ENCODE results near the gene NHS. TPM values are rescaled to one million over a fixed set of nuclear protein-coding genes. Genes with fewer than 3 reads are reported as not detected.

The NHS gene
- total and polyA plus RNA-seq, 2 of the 13 experiments (the other 11 are each of a cell fraction or from before 2014, with no cell fraction given), result 0.02 TPM; not detected in 1

GRCh38 chrX:17743913-17744312, 368.9 kb downstream of the NHS start:
- no peaks in the 10 kb centered on the region for H3K27me3 ChIP-seq (ENCODE audit: control insufficient read depth in 1 of 2, insufficient read depth in 2 of 2, low read length in 2 of 2)
- BruUV-seq (replicated peaks), result no TSS peak
- peak; percentile 8 for FAIRE-seq

DNA sequence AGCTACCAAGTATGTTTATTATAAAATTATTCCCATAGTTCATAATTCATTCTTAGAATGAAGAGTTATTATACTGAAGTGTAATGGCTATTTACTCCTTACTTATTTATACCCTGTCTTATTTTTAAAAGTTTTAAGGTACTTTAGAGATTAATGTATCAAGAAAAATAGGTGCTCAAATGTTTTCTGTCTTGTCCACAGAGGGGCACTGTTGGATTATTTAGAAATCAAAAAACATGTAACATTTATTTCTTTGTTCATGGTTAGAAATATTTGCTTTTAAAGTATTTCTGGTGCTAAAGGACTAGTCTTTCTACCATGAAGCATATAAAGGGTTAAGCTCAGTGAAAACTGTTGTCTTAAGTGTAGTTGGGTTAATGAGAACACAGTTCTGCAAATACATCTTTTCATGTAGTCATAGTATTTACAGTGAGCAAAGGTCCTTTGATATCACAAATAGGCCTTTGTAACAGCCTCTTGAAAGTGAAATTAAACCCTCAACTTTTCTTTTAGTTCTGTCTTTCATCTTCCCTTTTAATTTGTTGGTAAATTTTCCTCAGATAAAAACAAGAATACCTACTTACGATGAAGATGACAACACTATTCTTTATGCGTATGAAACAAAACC, 370.0 kb downstream of the NHS start:
- intact Hi-C loops (cut with micrococcal nuclease; ENCODE audit: unreplicated experiment), result loop anchor here (5.0 kb wide), 1 partner anchor 1242 kb away; no protein-coding TSS in a partner anchor
- no peaks in the 10 kb centered on the region for H3K27me3 ChIP-seq (ENCODE audit: control insufficient read depth in 1 of 2, insufficient read depth in 2 of 2, low read length in 2 of 2)
- no TSS peak for BruUV-seq (replicated peaks)
- ATAC-seq (peak; percentile 64), DNase-seq (ENCODE audit: low spot score) (peak; percentile 81), FAIRE-seq (peak; percentile 97)
- ChIA-PET POLR2A (interaction anchor here (2.2 kb wide), 1 partner anchor 8 kb away, joined by 14 read pairs; the partner anchor contains the start of gene SCML1), CTCF (ENCODE audit: low intra/inter-chr PET ratio, low total read pairs) (no interaction called here)
- H3K4me2 ChIP-seq (ENCODE audit: low read depth, low read length), result peak overlapping the region; percentile 61
- H4K20me1 ChIP-seq (ENCODE audit: insufficient read depth, low read length), result peaks cover 5% of the 10 kb centered on the region; the same call in 1 of the 2 replicates
- H3K36me3 ChIP-seq (replicated peaks in 1 of 2; ENCODE audit: control insufficient read depth in 1 of 2, insufficient read depth in 2 of 2, low read length in 2 of 2), result peaks cover 2 to 12% of the 10 kb centered on the region in 2 experiments; a peak in 2 of 5 replicates
- H3K27ac ChIP-seq (ENCODE audit: extremely low read length, insufficient read depth, low read length), result peak overlapping the region; percentile 79
- peaks cover 93% of the 10 kb centered on the region for H3K79me2 ChIP-seq (ENCODE audit: insufficient read depth, low read length)
- H3K9ac ChIP-seq (ENCODE audit: insufficient read depth, low read depth, low read length), result peak overlapping the region; percentile 63
- H3K4me3 ChIP-seq (replicated peaks in 1 of 3; ENCODE audit: insufficient read depth in 1 of 3, low read depth in 2 of 3, low read length in 3 of 3), result peak overlapping the region; percentile 34 to 48 (median 34); a peak in 5 of 6 replicates
- H2AFZ ChIP-seq (ENCODE audit: low read length), result no peak overlapping the region
- peaks cover 71% of the 10 kb centered on the region for H3K4me1 ChIP-seq (ENCODE audit: insufficient read depth, low read length)
- no peaks in the 10 kb centered on the region for H3K9me3 ChIP-seq (ENCODE audit: low read length)
- in situ Hi-C loops (cut with HindIII; ENCODE audit: extremely low pct_ligation_motif_present, low pct_unique_long_range_greater_than_20kb), result no loop called here
- 3% methylated on average over 2 of the region's 2 CpGs for WGBS (ENCODE audit: low lambda C conversion rate)
- TF ChIP-seq HNF1A (IDR thresholded peaks at IDR 0.05; ENCODE audit: low read depth) (peak; percentile 77), HNF1A (CRISPR knock-in tag; IDR thresholded peaks at IDR 0.05; ENCODE audit: borderline replicate concordance) (peak; percentile 56; the same call in 1 of the 2 replicates), XRCC5 (optimal IDR thresholded peaks at IDR 0.05; ENCODE audit: low read length) (no peak), JUNB (CRISPR knock-in tag; IDR thresholded peaks at IDR 0.05; ENCODE audit: borderline replicate concordance) (no peak), KDM6A (CRISPR knock-in tag; IDR thresholded peaks at IDR 0.05; ENCODE audit: low read depth) (peak; percentile 75), NONO (IDR thresholded peaks at IDR 0.05) (no peak), NONO (CRISPR knock-in tag; conservative IDR thresholded peaks at IDR 0.05) (no peak), IKZF5 (CRISPR knock-in tag; IDR thresholded peaks at IDR 0.05) (no peak), ZEB1 (IDR thresholded peaks at IDR 0.05; ENCODE audit: insufficient replicate concordance, low read depth) (no peak), FOXM1 (CRISPR knock-in tag; IDR thresholded peaks at IDR 0.05) (no peak)

More at GRCh38 chrX:17743913-17744312, 368.9 kb downstream of the NHS start:
- 0% methylated on average over 2 of the region's 2 CpGs for WGBS (ENCODE audit: low lambda C conversion rate)
- no peak for ATAC-seq
- peak overlapping the region; percentile 61 for H3K4me2 ChIP-seq (ENCODE audit: low read depth, low read length)
- ChIA-PET POLR2A (no interaction called here), CTCF (ENCODE audit: low intra/inter-chr PET ratio, low total read pairs) (no interaction called here)
- H2AFZ ChIP-seq (ENCODE audit: low read length), result no peak overlapping the region
- H3K27ac ChIP-seq (ENCODE audit: extremely low read length, insufficient read depth, low read length), result peak overlapping the region; percentile 79
- in situ Hi-C loops (cut with HindIII; ENCODE audit: extremely low pct_ligation_motif_present, low pct_unique_long_range_greater_than_20kb) (no loop called here), intact Hi-C loops (cut with micrococcal nuclease; ENCODE audit: unreplicated experiment) (no loop called here)
- DNase-seq (ENCODE audit: low spot score), result no peak
- peaks cover 95% of the 10 kb centered on the region for H3K79me2 ChIP-seq (ENCODE audit: insufficient read depth, low read length)
- peaks cover 5% of the 10 kb centered on the region; the same call in 1 of the 2 replicates for H4K20me1 ChIP-seq (ENCODE audit: insufficient read depth, low read length)
- peaks cover 68% of the 10 kb centered on the region for H3K4me1 ChIP-seq (ENCODE audit: insufficient read depth, low read length)
- peaks cover 2 to 8% of the 10 kb centered on the region in 2 experiments; a peak in 1 of 5 replicates for H3K36me3 ChIP-seq (replicated peaks in 1 of 2; ENCODE audit: control insufficient read depth in 1 of 2, insufficient read depth in 2 of 2, low read length in 2 of 2)
- peak overlapping the region; percentile 15; the same call in 1 of the 2 replicates for H3K9ac ChIP-seq (ENCODE audit: insufficient read depth, low read depth, low read length)
- TF ChIP-seq ZKSCAN1 (IDR thresholded peaks at IDR 0.05; ENCODE audit: low read length), result no peak
- TF ChIP-seq, protein P1, sequence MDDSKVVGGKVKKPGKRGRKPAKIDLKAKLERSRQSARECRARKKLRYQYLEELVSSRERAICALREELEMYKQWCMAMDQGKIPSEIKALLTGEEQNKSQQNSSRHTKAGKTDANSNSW (CRISPR knock-in tag; IDR thresholded peaks at IDR 0.05; ENCODE audit: borderline replicate concordance), result no peak
- H3K9me3 ChIP-seq (ENCODE audit: low read length), result no peaks in the 10 kb centered on the region
- peak overlapping the region in 2 of 3 experiments; percentile 34 to 37; a peak in 1 of 6 replicates for H3K4me3 ChIP-seq (replicated peaks in 1 of 3; ENCODE audit: insufficient read depth in 1 of 3, low read depth in 2 of 3, low read length in 3 of 3)
